HepG2 (cell line): ENCODE measurements around the gene TTPAL. TPM values are rescaled to one million over a fixed set of nuclear protein-coding genes. Genes with fewer than 3 reads are reported as not detected.

ENCODE experiments used
- AGO1 ChIP-seq: fragments of 200-400 bp; formaldehyde crosslinking; IDR thresholded peaks from 2 replicates; pipeline ENCODE4 v1.6.1; 2017; ENCODE audit warnings: mild to moderate bottlenecking, low read depth, low read length, moderate library complexity; ENCODE audit not compliant: poor library complexity, severe bottlenecking
- BORCS8-MEF2B ChIP-seq: sonication (generic); formaldehyde crosslinking; IDR thresholded peaks from 2 replicates; pipeline ENCODE4 v1.8.0; 2022; ENCODE audit warnings: mild to moderate bottlenecking, missing genetic modification reagents
- ETV5 ChIP-seq: IDR thresholded peaks from 2 replicates; pipeline ENCODE4 v1.6.1; 2018; ENCODE audit warnings: missing biosample characterization, missing genetic modification reagents, inconsistent platforms, borderline replicate concordance
- FOXJ3 ChIP-seq: sonication (generic); formaldehyde crosslinking; IDR thresholded peaks from 2 replicates; pipeline ENCODE4 v1.4.0; 2020; ENCODE audit warnings: missing genetic modification reagents, mild to moderate bottlenecking, borderline replicate concordance
- GFI1 ChIP-seq: sonication (generic); formaldehyde crosslinking; IDR thresholded peaks from 2 replicates; pipeline ENCODE4 v1.5.0; 2020; ENCODE audit warnings: missing genetic modification reagents, mild to moderate bottlenecking, borderline replicate concordance
- GTF2F1 ChIP-seq: fragments of 150-350 bp; IDR thresholded peaks from 2 replicates; pipeline ENCODE4 v1.6.1; 2014; ENCODE audit warnings: low read length
- HDAC2 ChIP-seq: sonication (generic); formaldehyde crosslinking; IDR thresholded peaks from 2 replicates; pipeline ENCODE4 v1.4.0; 2020; ENCODE audit warnings: missing genetic modification reagents
- IRF2 ChIP-seq: IDR thresholded peaks from 2 replicates; pipeline ENCODE4 v1.6.1; 2018; ENCODE audit warnings: missing genetic modification reagents, missing compliant biosample characterization
- MAFF ChIP-seq: IDR thresholded peaks from 2 replicates; pipeline ENCODE4 v1.6.1; 2011; ENCODE audit warnings: low read depth, low read length, improper control_type of control experiment
- MAFK ChIP-seq, 2 experiments: IDR thresholded peaks in 1 of 2; conservative IDR thresholded peaks in 1 of 2; 2 replicates each; pipeline ENCODE4 v1.6.1; 2011; ENCODE audit warnings: improper control_type of control experiment in 2 of 2, low read length in 2 of 2
- RARG ChIP-seq: sonication (generic); formaldehyde crosslinking; IDR thresholded peaks from 2 replicates; pipeline ENCODE4 v1.4.0; 2020; ENCODE audit warnings: low read depth, mild to moderate bottlenecking, missing genetic modification reagents
- RBFOX2 ChIP-seq: fragments of 200-400 bp; formaldehyde crosslinking; IDR thresholded peaks from 2 replicates; pipeline ENCODE4 v1.6.1; 2017; ENCODE audit warnings: low read depth, mild to moderate bottlenecking, low read length
- RXRA ChIP-seq: sonication (generic); formaldehyde crosslinking; IDR thresholded peaks from 2 replicates; pipeline ENCODE4 v1.5.1; 2020; ENCODE audit warnings: missing genetic modification reagents
- SP140L ChIP-seq: sonication (generic); formaldehyde crosslinking; IDR thresholded peaks from 2 replicates; pipeline ENCODE4 v1.4.0; 2020; ENCODE audit warnings: missing genetic modification reagents, borderline replicate concordance
- SP5 ChIP-seq: IDR thresholded peaks from 2 replicates; pipeline ENCODE4 v1.6.1; 2016; ENCODE audit warnings: low read depth, borderline replicate concordance
- ZFP36L1 ChIP-seq: sonication (generic); formaldehyde crosslinking; IDR thresholded peaks from 2 replicates; pipeline ENCODE4 v1.8.0; 2022; ENCODE audit warnings: mild to moderate bottlenecking, missing genetic modification reagents, moderate library complexity
- ZNF337 ChIP-seq: sonication (generic); formaldehyde crosslinking; IDR thresholded peaks from 2 replicates; pipeline ENCODE4 v1.5.1; 2020; ENCODE audit warnings: missing genetic modification reagents, low read depth, mild to moderate bottlenecking, borderline replicate concordance
- ZNF34 ChIP-seq: sonication (generic); formaldehyde crosslinking; IDR thresholded peaks from 2 replicates; pipeline ENCODE4 v1.4.0; 2020; ENCODE audit warnings: mild to moderate bottlenecking, missing genetic modification reagents, borderline replicate concordance
- ZNF543 ChIP-seq: sonication (generic); formaldehyde crosslinking; IDR thresholded peaks from 2 replicates; pipeline ENCODE4 v1.4.0; 2020; ENCODE audit warnings: mild to moderate bottlenecking, missing genetic modification reagents
- ZNF768 ChIP-seq: sonication (generic); formaldehyde crosslinking; IDR thresholded peaks from 2 replicates; pipeline ENCODE4 v1.4.0; 2020; ENCODE audit warnings: missing genetic modification reagents
- ZUFSP ChIP-seq: sonication (generic); formaldehyde crosslinking; IDR thresholded peaks from 2 replicates; pipeline ENCODE4 v1.9.0; 2021; ENCODE audit warnings: missing genetic modification reagents, mild to moderate bottlenecking, borderline replicate concordance
- polyA plus RNA-seq, 8 experiments: library from polyadenylated mRNA; depleted of rRNA in 3 of 8; stranded (reverse) in 7 of 8; unstranded in 1 of 8; fragments of >200 nt; fragmentation: Illumina TruSeq in 4 of 8; extraction: Trizol in 4 of 8; gene quantifications; 2 replicates each; pipeline versions ENCODE4 v1.2.1 to v1.2.3, GENCODE V29; 2011 to 2016; ENCODE audit warnings: low read depth in 4 of 8, missing spikeins in 1 of 8, mixed read lengths in 1 of 8; ENCODE audit not compliant: insufficient read depth in 1 of 8
- total RNA-seq, 5 experiments: library from RNA; depleted of rRNA; stranded (reverse); fragments of >200 nt; fragmentation: Illumina TruSeq; extraction: Trizol; gene quantifications; 2 replicates each; pipeline ENCODE4 v1.2.3, GENCODE V29; 2016; ENCODE audit warnings: low read depth in 1 of 5
- TF ChIP-seq, protein P1 (sequence below): sonication (generic); formaldehyde crosslinking; IDR thresholded peaks from 2 replicates; pipeline ENCODE4 v1.8.1; 2022; ENCODE audit warnings: mild to moderate bottlenecking, missing genetic modification reagents
- TF ChIP-seq, protein P2 (sequence below): sonication (generic); formaldehyde crosslinking; IDR thresholded peaks from 2 replicates; pipeline ENCODE4 v1.8.1; 2022; ENCODE audit warnings: low read depth, mild to moderate bottlenecking, missing genetic modification reagents
- TF ChIP-seq, protein P3 (sequence below), 2 experiments: sonication (generic) in 1 of 2; formaldehyde crosslinking in 1 of 2; IDR thresholded peaks; 2 replicates each; pipeline versions ENCODE4 v1.4.0 to v1.6.1; 2018 to 2020; ENCODE audit warnings: missing genetic modification reagents in 2 of 2, borderline replicate concordance in 1 of 2, low read depth in 1 of 2, mild to moderate bottlenecking in 1 of 2, missing biosample characterization in 1 of 2

TTPAL gene
- total and polyA plus RNA-seq, 2 of the 13 experiments (the other 11 are each of a cell fraction or from before 2014, with no cell fraction given) = 4.3 to 18.8 TPM

- TF ChIP-seq, protein P1, sequence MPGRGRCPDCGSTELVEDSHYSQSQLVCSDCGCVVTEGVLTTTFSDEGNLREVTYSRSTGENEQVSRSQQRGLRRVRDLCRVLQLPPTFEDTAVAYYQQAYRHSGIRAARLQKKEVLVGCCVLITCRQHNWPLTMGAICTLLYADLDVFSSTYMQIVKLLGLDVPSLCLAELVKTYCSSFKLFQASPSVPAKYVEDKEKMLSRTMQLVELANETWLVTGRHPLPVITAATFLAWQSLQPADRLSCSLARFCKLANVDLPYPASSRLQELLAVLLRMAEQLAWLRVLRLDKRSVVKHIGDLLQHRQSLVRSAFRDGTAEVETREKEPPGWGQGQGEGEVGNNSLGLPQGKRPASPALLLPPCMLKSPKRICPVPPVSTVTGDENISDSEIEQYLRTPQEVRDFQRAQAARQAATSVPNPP (CRISPR knock-in tag) = no peak
- TF ChIP-seq HDAC2 (CRISPR knock-in tag) (peak; percentile 61; the same call in 1 of the 2 replicates), FOXJ3 (CRISPR knock-in tag) (no peak), GFI1 (CRISPR knock-in tag) (no peak), BORCS8-MEF2B (no peak), AGO1 (no peak), ZNF34 (CRISPR knock-in tag) (peak; percentile 45; the same call in 1 of the 2 replicates), SP5 (CRISPR knock-in tag) (0 out of 2 replicates have a peak, but pooled peaks have one; percentile 26), ETV5 (CRISPR knock-in tag) (no peak), ZUFSP (CRISPR knock-in tag) (no peak), GTF2F1 (no peak), IRF2 (peak; percentile 80; the same call in 1 of the 2 replicates), RBFOX2 (no peak), MAFF (no peak), ZNF768 (no peak), ZNF543 (no peak), SP140L (CRISPR knock-in tag) (peak; percentile 59; the same call in 1 of the 2 replicates), MAFK (conservative IDR thresholded peaks at IDR 0.05 in 1 of 2, IDR thresholded peaks at IDR 0.05 in 1 of 2; ENCODE audit: low read length in 2 of 2) (no peak), RARG (CRISPR knock-in tag) (no peak), ZFP36L1 (CRISPR knock-in tag) (no peak), RXRA (no peak; the same call in 1 of the 2 replicates), ZNF337 (CRISPR knock-in tag) (no peak)
- TF ChIP-seq, protein P2, sequence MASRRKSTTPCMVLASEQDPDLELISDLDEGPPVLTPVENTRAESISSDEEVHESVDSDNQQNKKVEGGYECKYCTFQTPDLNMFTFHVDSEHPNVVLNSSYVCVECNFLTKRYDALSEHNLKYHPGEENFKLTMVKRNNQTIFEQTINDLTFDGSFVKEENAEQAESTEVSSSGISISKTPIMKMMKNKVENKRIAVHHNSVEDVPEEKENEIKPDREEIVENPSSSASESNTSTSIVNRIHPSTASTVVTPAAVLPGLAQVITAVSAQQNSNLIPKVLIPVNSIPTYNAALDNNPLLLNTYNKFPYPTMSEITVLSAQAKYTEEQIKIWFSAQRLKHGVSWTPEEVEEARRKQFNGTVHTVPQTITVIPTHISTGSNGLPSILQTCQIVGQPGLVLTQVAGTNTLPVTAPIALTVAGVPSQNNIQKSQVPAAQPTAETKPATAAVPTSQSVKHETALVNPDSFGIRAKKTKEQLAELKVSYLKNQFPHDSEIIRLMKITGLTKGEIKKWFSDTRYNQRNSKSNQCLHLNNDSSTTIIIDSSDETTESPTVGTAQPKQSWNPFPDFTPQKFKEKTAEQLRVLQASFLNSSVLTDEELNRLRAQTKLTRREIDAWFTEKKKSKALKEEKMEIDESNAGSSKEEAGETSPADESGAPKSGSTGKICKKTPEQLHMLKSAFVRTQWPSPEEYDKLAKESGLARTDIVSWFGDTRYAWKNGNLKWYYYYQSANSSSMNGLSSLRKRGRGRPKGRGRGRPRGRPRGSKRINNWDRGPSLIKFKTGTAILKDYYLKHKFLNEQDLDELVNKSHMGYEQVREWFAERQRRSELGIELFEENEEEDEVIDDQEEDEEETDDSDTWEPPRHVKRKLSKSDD = no peak
- TF ChIP-seq, protein P3, sequence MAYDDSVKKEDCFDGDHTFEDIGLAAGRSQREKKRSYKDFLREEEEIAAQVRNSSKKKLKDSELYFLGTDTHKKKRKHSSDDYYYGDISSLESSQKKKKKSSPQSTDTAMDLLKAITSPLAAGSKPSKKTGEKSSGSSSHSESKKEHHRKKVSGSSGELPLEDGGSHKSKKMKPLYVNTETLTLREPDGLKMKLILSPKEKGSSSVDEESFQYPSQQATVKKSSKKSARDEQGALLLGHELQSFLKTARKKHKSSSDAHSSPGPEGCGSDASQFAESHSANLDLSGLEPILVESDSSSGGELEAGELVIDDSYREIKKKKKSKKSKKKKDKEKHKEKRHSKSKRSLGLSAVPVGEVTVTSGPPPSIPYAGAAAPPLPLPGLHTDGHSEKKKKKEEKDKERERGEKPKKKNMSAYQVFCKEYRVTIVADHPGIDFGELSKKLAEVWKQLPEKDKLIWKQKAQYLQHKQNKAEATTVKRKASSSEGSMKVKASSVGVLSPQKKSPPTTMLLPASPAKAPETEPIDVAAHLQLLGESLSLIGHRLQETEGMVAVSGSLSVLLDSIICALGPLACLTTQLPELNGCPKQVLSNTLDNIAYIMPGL (CRISPR knock-in tag; IDR thresholded peaks at IDR 0.05; ENCODE audit: borderline replicate concordance in 1 of 2, low read depth in 1 of 2) = peak; percentile 84 to 90
Observed at GRCh38 chr20:44471481-44471882, 4.2 kb upstream of the TTPAL start (continued).
